Measurements from ENCODE around the gene CDC25B. TPM values are rescaled to one million over a fixed set of nuclear protein-coding genes. Genes with fewer than 3 reads are reported as not detected.
A peak's percentile ranks its signal among the peaks of the same experiment; 100 is the strongest.

Gene CDC25B
- total and polyA plus RNA-seq, 10 of the 15 experiments (the other 5 are each of a cell fraction or from before 2014, with no cell fraction given), result 4.6 to 58.8 (median 24.6) TPM

- H3K4me2 ChIP-seq (ENCODE audit: control insufficient read depth, insufficient read depth), result peak overlapping the region; percentile 74
- peaks cover 5 to 9% of the 10 kb centered on the region in 2 experiments for H3K36me3 ChIP-seq (ENCODE audit: control insufficient read depth in 2 of 2, insufficient read depth in 2 of 2, low read length in 1 of 2)
- FAIRE-seq, result no peak
- CTCF ChIA-PET, result interaction anchor here (0.7 to 5.5 kb wide), 21 partner anchors 10 to 264 kb away, joined by 3 to 85 read pairs (median 4); partner anchors contain the start of genes ADISSP, CDC25B, CENPB and MAVS
- peak overlapping the region; percentile 95 for H3K9ac ChIP-seq (ENCODE audit: control insufficient read depth, insufficient read depth, low read length)
- SMC1A ChIA-PET (ENCODE audit: uncharacterized antibody, unreplicated experiment), result interaction anchor here (0.6 to 4.5 kb wide), 18 partner anchors 13 to 1628 kb away, joined by 3 to 43 read pairs (median 3); partner anchors contain the start of genes ADISSP, CDC25B, CENPB and SPEF1
- DNase-seq (ENCODE audit: low read depth, low spot score), result no peak
- H3K79me2 ChIP-seq (ENCODE audit: control insufficient read depth, insufficient read depth, low read length), result peaks cover 7% of the 10 kb centered on the region
- WGBS (ENCODE audit: insufficient coverage, insufficient replicate concordance, low lambda C conversion rate, missing lambda C conversion rate), result 37% methylated on average over 20 of the region's 20 CpGs
- H4K20me1 ChIP-seq (ENCODE audit: control insufficient read depth, insufficient read depth), result no peaks in the 10 kb centered on the region
- H3K4me3 ChIP-seq, result peak overlapping the region; percentile 73
- POLR2A ChIA-PET, result interaction anchor here (0.5 to 2.6 kb wide), 14 partner anchors 12 to 920 kb away, joined by 3 to 17 read pairs (median 4); partner anchors contain the start of genes ADISSP, CDC25B, CENPB and SPEF1
- no peaks in the 10 kb centered on the region for H3K27me3 ChIP-seq (replicated peaks in 1 of 2; ENCODE audit: control insufficient read depth in 2 of 2, insufficient read depth in 2 of 2, low read length in 1 of 2)
- no peaks in the 10 kb centered on the region for H3K9me3 ChIP-seq (replicated peaks; ENCODE audit: control insufficient read depth, insufficient read depth, low read length)
- in situ Hi-C loops (cut with MboI), result no loop called here
- intact Hi-C loops (cut with micrococcal nuclease; ENCODE audit: unreplicated experiment), result loop anchor here (1.0 to 2.0 kb wide), 5 partner anchors 22 to 72 kb away; partner anchors contain the start of gene MAVS
- peak overlapping the region; percentile 99 for H3K27ac ChIP-seq (ENCODE audit: control insufficient read depth, insufficient read depth)
- peak overlapping the region; percentile 99 for H2AFZ ChIP-seq (ENCODE audit: control insufficient read depth, low read depth, low read length)
- RAD21 ChIA-PET (ENCODE audit: unreplicated experiment), result interaction anchor here (0.7 to 2.4 kb wide), 18 partner anchors 16 to 289 kb away, joined by 3 to 26 read pairs (median 4); partner anchors contain the start of genes ADISSP, CDC25B, CENPB and SPEF1
- peaks cover 5% of the 10 kb centered on the region for H3K4me1 ChIP-seq (ENCODE audit: control insufficient read depth, insufficient read depth, low read length)
- ATAC-seq, result no peak; the same call in 2 of the 3 replicates
- BruUV-seq (replicated peaks), result TSS peak; percentile 88
- TF ChIP-seq MXI1 (IDR thresholded peaks at IDR 0.05; ENCODE audit: low read depth, low read length), result no peak
- peak; percentile 39; the same call in 1 of the 2 replicates for TF ChIP-seq MLLT1 (IDR thresholded peaks at IDR 0.05)
- TF ChIP-seq SMARCA5 (IDR thresholded peaks at IDR 0.05), result no peak
- no peak for TF ChIP-seq BACH1 (IDR thresholded peaks at IDR 0.05; ENCODE audit: borderline replicate concordance)
- TF ChIP-seq ZNF207 (IDR thresholded peaks at IDR 0.05; ENCODE audit: borderline replicate concordance), result no peak
- TF ChIP-seq HDAC2 (IDR thresholded peaks at IDR 0.05), result no peak
- no peak for TF ChIP-seq NRF1 (conservative IDR thresholded peaks at IDR 0.05; ENCODE audit: low read depth, low read length)
- no peak for TF ChIP-seq BMI1 (IDR thresholded peaks at IDR 0.05; ENCODE audit: borderline replicate concordance)
- no peak for TF ChIP-seq KAT2A (conservative IDR thresholded peaks at IDR 0.05; ENCODE audit: control insufficient read depth, low read depth, low read length)
- TF ChIP-seq PRDM15 (CRISPR knock-in tag; IDR thresholded peaks at IDR 0.05), result no peak
- no peak for TF ChIP-seq CBX5 (IDR thresholded peaks at IDR 0.05; ENCODE audit: low read depth)
- TF ChIP-seq FOXM1 (IDR thresholded peaks at IDR 0.05; ENCODE audit: low read depth, low read length), result no peak
- no peak for TF ChIP-seq KLF5 (IDR thresholded peaks at IDR 0.05; ENCODE audit: partially characterized antibody)
- 0 out of 2 replicates have a peak, but pooled peaks have one; percentile 6 for TF ChIP-seq ESRRA (IDR thresholded peaks at IDR 0.05; ENCODE audit: low read length)
- TF ChIP-seq RFX5 (IDR thresholded peaks at IDR 0.05; ENCODE audit: low read depth, low read length), result no peak
- no peak for TF ChIP-seq RB1 (IDR thresholded peaks at IDR 0.05; ENCODE audit: borderline replicate concordance)
- no peak for TF ChIP-seq NFXL1 (IDR thresholded peaks at IDR 0.05; ENCODE audit: borderline replicate concordance)
These were observed 25.0 kb downstream of the CDC25B start for GRCh38 chr20:3820901-3821727.

All from GM12878 (cell line).